CD4-positive, alpha-beta T cell treated with Interleukin-15 for 4 hours (primary cell): Measurements from ENCODE around the gene GSX2.
"Not testable (repeated sequence)": the region's sequence is repeated elsewhere in the genome, so short reads cannot be mapped to it uniquely, and the experiment has no call there.

ENCODE experiments used
- DNase-seq: peaks from one replicate; pipeline ENCODE4 v3.0.0-alpha.2; 2020; ENCODE audit warnings: low spot score

Gene GSX2

GRCh38 chr4:54103190-54103574 lies 3.2 kb downstream of the GSX2 start:
- no peak for DNase-seq

- DNase-seq, result no peak
Observed at GRCh38 chr4:54104907-54105306, 4.9 kb downstream of the GSX2 start.

GRCh38 chr4:54107951-54108748 lies 8.2 kb downstream of the GSX2 start:
- no peak for DNase-seq

GRCh38 chr4:54109241-54110018 lies 9.5 kb downstream of the GSX2 start:
- DNase-seq, result no peak

- DNase-seq, result no peak
Observed at GRCh38 chr4:54110019-54110416, 10.1 kb downstream of the GSX2 start.

- DNase-seq, result not testable (repeated sequence)
Observed at GRCh38 chr4:54113206-54113605, 13.2 kb downstream of the GSX2 start.

- not testable (repeated sequence) for DNase-seq
Observed at GRCh38 chr4:54116246-54116645, 16.3 kb downstream of the GSX2 start.

GRCh38 chr4:54118850-54119589 lies 19.1 kb downstream of the GSX2 start:
- DNase-seq, result no peak

GRCh38 chr4:54120518-54120917 lies 20.6 kb downstream of the GSX2 start:
- DNase-seq, result no peak

- no peak for DNase-seq
Observed at GRCh38 chr4:54127660-54128059, 27.7 kb downstream of the GSX2 start.

GRCh38 chr4:54128694-54129093 lies 28.7 kb downstream of the GSX2 start:
- DNase-seq, result not testable (repeated sequence)

- DNase-seq, result no peak
Observed at GRCh38 chr4:54139332-54139731, 39.4 kb downstream of the GSX2 start.

- DNase-seq, result no peak
Observed at GRCh38 chr4:54140287-54140686, 40.3 kb downstream of the GSX2 start.

- no peak for DNase-seq
Observed at GRCh38 chr4:54144199-54144598, 44.2 kb downstream of the GSX2 start.

- DNase-seq, result no peak
Observed at GRCh38 chr4:54144661-54145171, 44.8 kb downstream of the GSX2 start.

GRCh38 chr4:54146139-54146538 lies 46.2 kb downstream of the GSX2 start:
- no peak for DNase-seq

- DNase-seq, result no peak
Observed at GRCh38 chr4:54149323-54149722, 49.4 kb downstream of the GSX2 start.
